ENCODE data around the gene TNNC1. TPM values are rescaled to one million over a fixed set of nuclear protein-coding genes. Genes with fewer than 3 reads are reported as not detected.

The TNNC1 gene
- total RNA-seq, 1 donor from 2014 or later, result 0.26 TPM

DNA sequence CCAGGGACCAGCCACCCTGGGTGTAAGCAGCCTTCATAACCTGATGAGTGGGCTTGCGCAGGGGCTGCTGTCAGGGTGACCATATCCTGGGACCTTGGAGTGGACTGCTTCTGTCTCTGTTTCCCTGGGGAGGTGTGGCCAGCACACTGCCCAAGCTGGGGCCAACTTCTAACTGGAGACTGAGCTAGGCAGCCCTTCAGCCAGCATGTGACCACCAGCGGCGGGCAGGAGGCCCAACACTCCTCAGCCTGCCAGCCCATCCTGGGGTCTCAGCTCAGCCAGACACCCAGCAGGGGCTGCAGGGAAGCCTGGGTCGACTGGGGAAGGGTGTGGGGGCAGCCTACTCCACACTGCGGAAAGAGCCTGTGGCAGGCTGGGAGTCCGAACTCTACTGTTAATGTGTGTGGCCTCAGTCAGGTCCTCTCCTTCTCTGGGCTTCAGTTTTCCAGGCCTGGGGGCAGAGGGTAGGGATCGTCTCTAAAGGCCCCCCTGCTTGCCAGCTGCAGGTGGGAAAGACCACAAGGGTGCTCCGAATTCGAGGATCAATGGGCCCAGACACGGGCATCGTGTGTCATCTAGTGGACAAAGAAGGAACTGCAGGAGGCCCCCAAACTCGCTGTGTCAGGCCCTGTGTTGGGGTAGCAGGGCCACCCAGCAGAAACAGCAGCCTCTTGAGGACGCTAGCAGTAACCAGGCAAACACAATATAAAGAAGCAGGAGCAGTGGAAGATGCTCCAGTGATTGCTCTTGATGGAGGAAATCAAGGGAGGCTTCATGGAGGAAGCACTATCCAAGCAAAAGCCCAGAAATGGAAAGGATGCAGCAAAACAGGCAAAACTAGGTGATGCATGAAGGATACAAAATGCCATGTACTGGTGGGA, 7.0 kb downstream of the TNNC1 start:
- TF ChIP-seq CTCF (IDR thresholded peaks at IDR 0.05; ENCODE audit: insufficient read depth, low read length, severe bottlenecking), result peak; percentile 100
- Histone ChIP-seq H3K27me3 (ENCODE audit: control insufficient read depth, insufficient read depth, low read length) (no peaks in the 10 kb centered on the region), H3K36me3 (ENCODE audit: control insufficient read depth, insufficient read depth, low read length) (no peaks in the 10 kb centered on the region), H3K4me3 (ENCODE audit: low read depth, low read length) (no peak overlapping the region)
- no peak for DNase-seq (ENCODE audit: low read depth)
- FAIRE-seq, result peak; percentile 82

DNA sequence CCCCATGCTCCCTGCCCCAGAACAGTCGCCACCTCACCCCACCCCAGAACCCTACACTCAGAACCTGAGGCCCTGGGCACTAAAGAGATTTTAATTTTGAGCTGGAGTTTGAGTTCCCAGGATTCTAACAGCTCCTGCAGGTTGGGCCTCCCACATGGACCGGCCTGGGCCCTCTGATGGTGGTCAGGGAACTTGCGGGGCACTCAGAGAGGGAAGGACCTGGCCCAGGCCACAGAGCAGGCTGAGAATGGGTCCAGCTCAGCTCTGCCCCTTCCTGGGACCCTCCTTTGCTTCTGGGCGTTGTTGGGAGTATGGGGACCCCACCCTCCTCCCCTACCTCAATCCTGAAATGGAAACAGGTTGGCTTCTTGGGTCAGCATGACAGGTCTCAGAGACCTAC, 7.8 kb downstream of the TNNC1 start:
- no peak for TF ChIP-seq CTCF (IDR thresholded peaks at IDR 0.05; ENCODE audit: insufficient read depth, low read length, severe bottlenecking)
- H3K27me3 ChIP-seq (ENCODE audit: control insufficient read depth, insufficient read depth, low read length), result no peaks in the 10 kb centered on the region
- H3K36me3 ChIP-seq (ENCODE audit: control insufficient read depth, insufficient read depth, low read length), result no peaks in the 10 kb centered on the region
- no peak for FAIRE-seq
- no peak for DNase-seq (ENCODE audit: low read depth)
- no peak overlapping the region for H3K4me3 ChIP-seq (ENCODE audit: low read depth, low read length)

- Histone ChIP-seq H3K4me3 (ENCODE audit: low read depth, low read length) (no peak within 1 kb of the TSS), H3K27me3 (ENCODE audit: control insufficient read depth, insufficient read depth, low read length) (no peaks in the 10 kb centered on the region), H3K36me3 (ENCODE audit: control insufficient read depth, insufficient read depth, low read length) (no peaks in the 10 kb centered on the region)
- TF ChIP-seq CTCF (IDR thresholded peaks at IDR 0.05; ENCODE audit: insufficient read depth, low read length, severe bottlenecking), result peak; percentile 76
- DNase-seq (ENCODE audit: low read depth) (peak; percentile 50), FAIRE-seq (no peak)
These were observed 8.7 kb downstream of the TNNC1 start, which contains the start of gene SEMA3G for GRCh38 chr3:52444860-52445793. Gene SEMA3G, minus strand, starts transcription at chr3:52445103. Its CDS starts 76 bp downstream, at chr3:52445027.

DNA sequence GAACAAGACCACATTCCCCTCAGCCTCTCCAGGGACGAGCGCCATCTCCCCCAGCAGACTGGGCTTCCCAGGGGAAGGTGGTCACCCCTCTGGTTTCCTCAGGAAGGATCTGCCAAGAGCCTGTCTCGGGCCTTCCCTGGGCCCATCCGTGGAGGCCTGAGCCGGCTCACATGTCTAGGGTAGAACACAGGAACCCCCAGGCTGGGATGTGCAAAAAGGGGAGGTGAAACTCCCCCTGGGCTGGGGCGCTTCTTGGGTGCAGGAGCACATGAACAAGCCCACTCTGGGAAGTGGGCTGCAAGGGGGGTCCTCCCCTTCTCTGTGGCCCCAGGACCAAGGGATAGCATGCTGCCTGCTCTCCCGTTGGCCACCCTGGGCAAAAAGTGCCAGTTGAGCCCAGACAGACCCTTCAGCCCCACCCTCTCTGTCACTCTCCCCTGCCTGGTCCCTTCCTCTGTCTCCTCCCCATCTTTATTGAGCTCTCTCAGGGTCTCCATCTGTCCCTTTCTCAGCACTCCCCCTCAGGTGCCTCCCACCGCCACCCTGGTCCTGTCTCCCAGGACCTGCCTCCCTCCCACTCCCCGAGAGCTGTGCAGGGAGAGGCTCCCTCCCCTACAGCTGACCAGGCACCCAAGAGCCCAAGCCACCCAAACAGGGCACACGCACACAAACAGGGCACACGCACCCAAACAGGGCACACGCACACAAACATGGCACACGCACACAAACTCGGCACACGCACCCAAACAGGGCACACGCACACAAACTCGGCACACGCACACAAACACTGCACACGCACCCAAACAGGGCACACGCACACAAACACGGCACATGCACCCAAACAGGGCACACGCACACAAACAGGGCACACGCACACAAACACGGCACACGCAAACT, 9.8 kb downstream of the TNNC1 start:
- peak; percentile 88 for FAIRE-seq

More for the DNA sequence above, 9.8 kb downstream of the TNNC1 start:
- Histone ChIP-seq H3K36me3 (ENCODE audit: control insufficient read depth, insufficient read depth, low read length) (no peaks in the 10 kb centered on the region), H3K27me3 (ENCODE audit: control insufficient read depth, insufficient read depth, low read length) (no peaks in the 10 kb centered on the region), H3K4me3 (ENCODE audit: low read depth, low read length) (no peak overlapping the region)
- no peak for TF ChIP-seq CTCF (IDR thresholded peaks at IDR 0.05; ENCODE audit: insufficient read depth, low read length, severe bottlenecking)
- DNase-seq (ENCODE audit: low read depth), result no peak
